HepG2 (cell line): ENCODE measurements around the gene ARSB. TPM values are rescaled to one million over a fixed set of nuclear protein-coding genes. Genes with fewer than 3 reads are reported as not detected.

Experiments
- FOXC1 ChIP-seq: sonication (generic); formaldehyde crosslinking; IDR thresholded peaks from 2 replicates; pipeline ENCODE4 v1.8.0; 2022; ENCODE audit warnings: mild to moderate bottlenecking, missing genetic modification reagents, borderline replicate concordance
- GATAD2A ChIP-seq: IDR thresholded peaks from 2 replicates; pipeline ENCODE4 v1.6.1; 2016
- NBN ChIP-seq: fragments of 450-650 bp; conservative IDR thresholded peaks from 2 replicates; pipeline ENCODE4 v1.6.1; 2017
- NCOA2 ChIP-seq: sonication (generic); formaldehyde crosslinking; IDR thresholded peaks from 2 replicates; pipeline ENCODE4 v1.8.0; 2022; ENCODE audit warnings: inconsistent platforms
- NFKB2 ChIP-seq: sonication (generic); formaldehyde crosslinking; IDR thresholded peaks from 2 replicates; pipeline ENCODE4 v1.4.0; 2020; ENCODE audit warnings: missing genetic modification reagents, borderline replicate concordance
- NPAS2 ChIP-seq: sonication (generic); formaldehyde crosslinking; IDR thresholded peaks from 2 replicates; pipeline ENCODE4 v1.8.0; 2022; ENCODE audit warnings: mild to moderate bottlenecking, missing genetic modification reagents, borderline replicate concordance
- ZFP36L2 ChIP-seq: sonication (generic); formaldehyde crosslinking; IDR thresholded peaks from 2 replicates; pipeline ENCODE4 v1.4.0; 2020; ENCODE audit warnings: missing genetic modification reagents
- ZFY ChIP-seq: sonication (generic); formaldehyde crosslinking; IDR thresholded peaks from 2 replicates; pipeline ENCODE4 v1.4.0; 2020; ENCODE audit warnings: missing genetic modification reagents
- ZNF484 ChIP-seq: sonication (generic); formaldehyde crosslinking; IDR thresholded peaks from 2 replicates; pipeline ENCODE4 v1.5.1; 2020; ENCODE audit warnings: mild to moderate bottlenecking, low read depth, missing genetic modification reagents, borderline replicate concordance
- ZNF598 ChIP-seq: sonication (generic); formaldehyde crosslinking; IDR thresholded peaks from 2 replicates; pipeline ENCODE4 v1.5.1; 2020; ENCODE audit warnings: mild to moderate bottlenecking, missing genetic modification reagents, borderline replicate concordance
- ZNF883 ChIP-seq: sonication (generic); formaldehyde crosslinking; IDR thresholded peaks from 2 replicates; pipeline ENCODE4 v1.5.1; 2020; ENCODE audit warnings: mild to moderate bottlenecking, missing genetic modification reagents; ENCODE audit errors: not compliant biosample characterization
- polyA plus RNA-seq, 8 experiments: library from polyadenylated mRNA; depleted of rRNA in 3 of 8; stranded (reverse) in 7 of 8; unstranded in 1 of 8; fragments of >200 nt; fragmentation: Illumina TruSeq in 4 of 8; extraction: Trizol in 4 of 8; gene quantifications; 2 replicates each; pipeline versions ENCODE4 v1.2.1 to v1.2.3, GENCODE V29; 2011 to 2016; ENCODE audit warnings: low read depth in 4 of 8, missing spikeins in 1 of 8, mixed read lengths in 1 of 8; ENCODE audit not compliant: insufficient read depth in 1 of 8
- total RNA-seq, 5 experiments: library from RNA; depleted of rRNA; stranded (reverse); fragments of >200 nt; fragmentation: Illumina TruSeq; extraction: Trizol; gene quantifications; 2 replicates each; pipeline ENCODE4 v1.2.3, GENCODE V29; 2016; ENCODE audit warnings: low read depth in 1 of 5
- TF ChIP-seq, protein P1 (sequence below): IDR thresholded peaks from 2 replicates; pipeline ENCODE4 v1.6.1; 2016; ENCODE audit warnings: low read depth, borderline replicate concordance
- TF ChIP-seq, protein P2 (sequence below): sonication (generic); formaldehyde crosslinking; IDR thresholded peaks from 2 replicates; pipeline ENCODE4 v1.4.0; 2020; ENCODE audit warnings: low read depth, mild to moderate bottlenecking, missing genetic modification reagents
- TF ChIP-seq, protein P3 (sequence below): sonication (generic); formaldehyde crosslinking; IDR thresholded peaks from 2 replicates; pipeline ENCODE4 v1.5.1; 2020; ENCODE audit warnings: mild to moderate bottlenecking, missing genetic modification reagents, moderate library complexity
- TF ChIP-seq, protein P4 (sequence below): IDR thresholded peaks from 2 replicates; pipeline ENCODE4 v1.6.1; 2016; ENCODE audit warnings: missing compliant biosample characterization, missing genetic modification reagents, borderline replicate concordance
- TF ChIP-seq, protein P5 (sequence below): IDR thresholded peaks from 2 replicates; pipeline ENCODE4 v1.6.1; 2016; ENCODE audit warnings: mild to moderate bottlenecking
- TF ChIP-seq, protein P6 (sequence below), 2 experiments: IDR thresholded peaks; 2 replicates each; pipeline ENCODE4 v1.6.1; 2011 to 2012; ENCODE audit warnings: low read length in 2 of 2, borderline replicate concordance in 1 of 2, low read depth in 1 of 2, mild to moderate bottlenecking in 1 of 2, moderate library complexity in 1 of 2

ARSB gene
- total and polyA plus RNA-seq, 2 of the 13 experiments (the other 11 are each of a cell fraction or from before 2014, with no cell fraction given): 52.6 to 66.4 TPM

DNA sequence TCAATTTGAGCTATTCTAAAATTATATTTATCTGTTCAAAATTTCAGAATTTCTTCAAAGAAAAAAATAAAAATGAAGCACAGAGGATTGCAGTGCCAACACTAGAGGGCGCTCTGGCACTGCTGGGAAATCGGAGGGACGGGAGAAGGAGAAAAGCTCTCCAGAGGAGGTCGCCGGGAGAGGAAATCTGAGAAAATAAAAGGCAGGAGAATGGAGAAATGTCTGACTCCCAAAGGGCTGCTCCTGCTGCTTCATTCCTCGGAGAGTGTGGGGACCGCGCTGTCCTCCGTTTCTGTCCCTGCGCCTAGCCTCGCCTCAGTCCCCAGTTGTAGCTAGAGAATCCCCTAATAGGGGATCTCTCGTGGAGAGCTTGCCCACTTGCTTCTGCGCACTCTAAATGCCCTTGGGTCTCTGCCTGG lies 40.0 kb upstream of the ARSB start (continued):
- TF ChIP-seq, protein P1, sequence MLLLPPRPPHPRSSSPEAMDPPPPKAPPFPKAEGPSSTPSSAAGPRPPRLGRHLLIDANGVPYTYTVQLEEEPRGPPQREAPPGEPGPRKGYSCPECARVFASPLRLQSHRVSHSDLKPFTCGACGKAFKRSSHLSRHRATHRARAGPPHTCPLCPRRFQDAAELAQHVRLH (CRISPR knock-in tag): no peak
- no peak for TF ChIP-seq ZFY (CRISPR knock-in tag)
- TF ChIP-seq ZNF883 (CRISPR knock-in tag): no peak
- TF ChIP-seq, protein P2, sequence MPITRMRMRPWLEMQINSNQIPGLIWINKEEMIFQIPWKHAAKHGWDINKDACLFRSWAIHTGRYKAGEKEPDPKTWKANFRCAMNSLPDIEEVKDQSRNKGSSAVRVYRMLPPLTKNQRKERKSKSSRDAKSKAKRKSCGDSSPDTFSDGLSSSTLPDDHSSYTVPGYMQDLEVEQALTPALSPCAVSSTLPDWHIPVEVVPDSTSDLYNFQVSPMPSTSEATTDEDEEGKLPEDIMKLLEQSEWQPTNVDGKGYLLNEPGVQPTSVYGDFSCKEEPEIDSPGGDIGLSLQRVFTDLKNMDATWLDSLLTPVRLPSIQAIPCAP (CRISPR knock-in tag): no peak
- no peak for TF ChIP-seq ZFP36L2 (CRISPR knock-in tag)
- TF ChIP-seq ZNF598: 0 out of 2 replicates have a peak, but pooled peaks have one; percentile 42
- TF ChIP-seq, protein P3, sequence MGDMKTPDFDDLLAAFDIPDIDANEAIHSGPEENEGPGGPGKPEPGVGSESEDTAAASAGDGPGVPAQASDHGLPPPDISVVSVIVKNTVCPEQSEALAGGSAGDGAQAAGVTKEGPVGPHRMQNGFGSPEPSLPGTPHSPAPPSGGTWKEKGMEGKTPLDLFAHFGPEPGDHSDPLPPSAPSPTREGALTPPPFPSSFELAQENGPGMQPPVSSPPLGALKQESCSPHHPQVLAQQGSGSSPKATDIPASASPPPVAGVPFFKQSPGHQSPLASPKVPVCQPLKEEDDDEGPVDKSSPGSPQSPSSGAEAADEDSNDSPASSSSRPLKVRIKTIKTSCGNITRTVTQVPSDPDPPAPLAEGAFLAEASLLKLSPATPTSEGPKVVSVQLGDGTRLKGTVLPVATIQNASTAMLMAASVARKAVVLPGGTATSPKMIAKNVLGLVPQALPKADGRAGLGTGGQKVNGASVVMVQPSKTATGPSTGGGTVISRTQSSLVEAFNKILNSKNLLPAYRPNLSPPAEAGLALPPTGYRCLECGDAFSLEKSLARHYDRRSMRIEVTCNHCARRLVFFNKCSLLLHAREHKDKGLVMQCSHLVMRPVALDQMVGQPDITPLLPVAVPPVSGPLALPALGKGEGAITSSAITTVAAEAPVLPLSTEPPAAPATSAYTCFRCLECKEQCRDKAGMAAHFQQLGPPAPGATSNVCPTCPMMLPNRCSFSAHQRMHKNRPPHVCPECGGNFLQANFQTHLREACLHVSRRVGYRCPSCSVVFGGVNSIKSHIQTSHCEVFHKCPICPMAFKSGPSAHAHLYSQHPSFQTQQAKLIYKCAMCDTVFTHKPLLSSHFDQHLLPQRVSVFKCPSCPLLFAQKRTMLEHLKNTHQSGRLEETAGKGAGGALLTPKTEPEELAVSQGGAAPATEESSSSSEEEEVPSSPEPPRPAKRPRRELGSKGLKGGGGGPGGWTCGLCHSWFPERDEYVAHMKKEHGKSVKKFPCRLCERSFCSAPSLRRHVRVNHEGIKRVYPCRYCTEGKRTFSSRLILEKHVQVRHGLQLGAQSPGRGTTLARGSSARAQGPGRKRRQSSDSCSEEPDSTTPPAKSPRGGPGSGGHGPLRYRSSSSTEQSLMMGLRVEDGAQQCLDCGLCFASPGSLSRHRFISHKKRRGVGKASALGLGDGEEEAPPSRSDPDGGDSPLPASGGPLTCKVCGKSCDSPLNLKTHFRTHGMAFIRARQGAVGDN (CRISPR knock-in tag): peak; percentile 26
- TF ChIP-seq, protein P4, sequence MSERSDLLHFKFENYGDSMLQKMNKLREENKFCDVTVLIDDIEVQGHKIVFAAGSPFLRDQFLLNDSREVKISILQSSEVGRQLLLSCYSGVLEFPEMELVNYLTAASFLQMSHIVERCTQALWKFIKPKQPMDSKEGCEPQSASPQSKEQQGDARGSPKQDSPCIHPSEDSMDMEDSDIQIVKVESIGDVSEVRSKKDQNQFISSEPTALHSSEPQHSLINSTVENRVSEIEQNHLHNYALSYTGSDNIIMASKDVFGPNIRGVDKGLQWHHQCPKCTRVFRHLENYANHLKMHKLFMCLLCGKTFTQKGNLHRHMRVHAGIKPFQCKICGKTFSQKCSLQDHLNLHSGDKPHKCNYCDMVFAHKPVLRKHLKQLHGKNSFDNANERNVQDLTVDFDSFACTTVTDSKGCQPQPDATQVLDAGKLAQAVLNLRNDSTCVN: no peak
- no peak for TF ChIP-seq NBN
- peak; percentile 39; the same call in 1 of the 2 replicates for TF ChIP-seq GATAD2A (CRISPR knock-in tag)
- no peak for TF ChIP-seq ZNF484 (CRISPR knock-in tag)
- no peak for TF ChIP-seq FOXC1 (CRISPR knock-in tag)
- TF ChIP-seq NCOA2: no peak
- TF ChIP-seq, protein P5, sequence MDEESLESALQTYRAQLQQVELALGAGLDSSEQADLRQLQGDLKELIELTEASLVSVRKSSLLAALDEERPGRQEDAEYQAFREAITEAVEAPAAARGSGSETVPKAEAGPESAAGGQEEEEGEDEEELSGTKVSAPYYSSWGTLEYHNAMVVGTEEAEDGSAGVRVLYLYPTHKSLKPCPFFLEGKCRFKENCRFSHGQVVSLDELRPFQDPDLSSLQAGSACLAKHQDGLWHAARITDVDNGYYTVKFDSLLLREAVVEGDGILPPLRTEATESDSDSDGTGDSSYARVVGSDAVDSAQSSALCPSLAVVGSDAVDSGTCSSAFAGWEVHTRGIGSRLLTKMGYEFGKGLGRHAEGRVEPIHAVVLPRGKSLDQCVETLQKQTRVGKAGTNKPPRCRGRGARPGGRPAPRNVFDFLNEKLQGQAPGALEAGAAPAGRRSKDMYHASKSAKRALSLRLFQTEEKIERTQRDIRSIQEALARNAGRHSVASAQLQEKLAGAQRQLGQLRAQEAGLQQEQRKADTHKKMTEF (CRISPR knock-in tag): no peak
- TF ChIP-seq NFKB2: no peak
- TF ChIP-seq, protein P6, sequence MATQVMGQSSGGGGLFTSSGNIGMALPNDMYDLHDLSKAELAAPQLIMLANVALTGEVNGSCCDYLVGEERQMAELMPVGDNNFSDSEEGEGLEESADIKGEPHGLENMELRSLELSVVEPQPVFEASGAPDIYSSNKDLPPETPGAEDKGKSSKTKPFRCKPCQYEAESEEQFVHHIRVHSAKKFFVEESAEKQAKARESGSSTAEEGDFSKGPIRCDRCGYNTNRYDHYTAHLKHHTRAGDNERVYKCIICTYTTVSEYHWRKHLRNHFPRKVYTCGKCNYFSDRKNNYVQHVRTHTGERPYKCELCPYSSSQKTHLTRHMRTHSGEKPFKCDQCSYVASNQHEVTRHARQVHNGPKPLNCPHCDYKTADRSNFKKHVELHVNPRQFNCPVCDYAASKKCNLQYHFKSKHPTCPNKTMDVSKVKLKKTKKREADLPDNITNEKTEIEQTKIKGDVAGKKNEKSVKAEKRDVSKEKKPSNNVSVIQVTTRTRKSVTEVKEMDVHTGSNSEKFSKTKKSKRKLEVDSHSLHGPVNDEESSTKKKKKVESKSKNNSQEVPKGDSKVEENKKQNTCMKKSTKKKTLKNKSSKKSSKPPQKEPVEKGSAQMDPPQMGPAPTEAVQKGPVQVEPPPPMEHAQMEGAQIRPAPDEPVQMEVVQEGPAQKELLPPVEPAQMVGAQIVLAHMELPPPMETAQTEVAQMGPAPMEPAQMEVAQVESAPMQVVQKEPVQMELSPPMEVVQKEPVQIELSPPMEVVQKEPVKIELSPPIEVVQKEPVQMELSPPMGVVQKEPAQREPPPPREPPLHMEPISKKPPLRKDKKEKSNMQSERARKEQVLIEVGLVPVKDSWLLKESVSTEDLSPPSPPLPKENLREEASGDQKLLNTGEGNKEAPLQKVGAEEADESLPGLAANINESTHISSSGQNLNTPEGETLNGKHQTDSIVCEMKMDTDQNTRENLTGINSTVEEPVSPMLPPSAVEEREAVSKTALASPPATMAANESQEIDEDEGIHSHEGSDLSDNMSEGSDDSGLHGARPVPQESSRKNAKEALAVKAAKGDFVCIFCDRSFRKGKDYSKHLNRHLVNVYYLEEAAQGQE (IDR thresholded peaks at IDR 0.05; ENCODE audit: borderline replicate concordance in 1 of 2, low read depth in 1 of 2, low read length in 2 of 2): no peak
- no peak for TF ChIP-seq NPAS2 (CRISPR knock-in tag)
